ENCODE data around the gene HOXA11.

The HOXA11 gene

GRCh38 chr7:27158436-27159265, 26.4 kb downstream of the HOXA11 start:
- peak; percentile 32 for DNase-seq (ENCODE audit: low spot score)

DNA sequence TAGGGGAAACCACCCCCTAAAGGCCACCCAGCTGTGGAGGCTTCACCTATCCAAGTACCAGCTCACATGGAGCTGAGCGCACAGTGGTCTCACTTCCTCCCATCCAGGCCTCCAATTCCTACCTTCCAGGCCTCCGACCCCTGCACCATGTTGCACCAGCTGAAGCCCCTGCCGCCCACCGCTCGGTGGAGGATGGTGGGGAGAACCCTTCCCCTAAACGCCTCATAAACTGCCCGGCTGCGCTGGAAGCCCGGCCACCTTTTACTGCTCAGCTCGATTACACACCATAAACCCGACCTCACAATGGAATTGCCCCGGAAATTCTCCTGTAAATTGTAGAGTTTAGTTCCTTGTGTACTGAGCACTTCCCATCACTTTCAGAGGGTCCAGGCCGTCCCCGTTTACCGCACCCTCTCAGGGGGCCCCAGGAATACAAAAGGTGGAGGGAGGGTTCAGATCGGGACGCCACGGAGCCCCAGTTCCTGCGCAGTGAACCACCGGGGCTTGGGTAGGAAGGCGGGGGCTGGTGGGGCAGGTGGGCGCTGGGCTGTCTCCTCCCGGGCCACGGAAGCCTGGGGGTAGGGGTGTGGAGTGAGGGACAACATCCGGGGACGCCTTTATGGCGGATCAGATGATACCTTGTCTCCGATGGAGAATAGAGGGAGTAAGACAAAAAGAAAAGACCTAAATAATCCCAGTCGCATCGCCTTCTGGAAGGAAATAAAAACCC, 27.2 kb downstream of the HOXA11 start:
- peak; percentile 36 for DNase-seq (ENCODE audit: low spot score)

DNA sequence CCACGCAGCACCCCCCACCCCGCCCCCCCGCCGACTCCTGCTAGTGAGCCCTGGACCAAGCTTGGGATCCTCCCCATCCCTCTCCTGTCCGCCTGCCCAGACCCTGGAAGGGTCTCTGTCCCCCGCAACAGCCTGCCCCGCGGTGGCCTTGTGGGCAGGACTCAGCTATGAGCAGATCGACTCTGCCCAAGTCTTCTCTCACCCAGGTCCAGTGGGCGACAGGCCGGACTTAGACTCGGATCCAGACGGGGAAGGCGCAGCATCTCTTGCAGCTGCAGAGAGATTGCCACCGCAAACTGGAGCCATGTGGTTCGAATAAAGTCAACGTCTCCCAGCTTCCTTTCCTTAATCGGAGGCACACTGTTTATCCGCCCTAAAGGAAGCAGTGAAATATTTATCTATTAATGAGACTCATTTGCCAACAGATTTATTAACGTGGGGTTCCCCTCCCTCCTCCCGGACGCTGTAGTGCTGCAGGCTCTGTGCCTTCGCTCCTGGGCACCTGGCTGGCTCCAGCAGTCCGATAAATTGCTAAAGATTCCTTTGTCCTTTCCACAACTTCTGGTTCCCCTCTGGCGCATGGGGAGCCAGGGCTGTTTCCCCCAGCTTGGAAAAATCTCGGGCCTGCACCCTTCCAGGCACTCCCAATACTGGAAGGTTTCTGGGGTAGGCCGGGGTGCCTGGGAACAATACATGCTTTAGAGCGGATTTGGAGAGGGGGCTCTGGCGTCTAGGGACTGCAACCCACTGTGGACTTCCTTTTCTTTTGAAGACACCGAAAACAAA, 27.9 kb downstream of the HOXA11 start:
- peak; percentile 28 for DNase-seq (ENCODE audit: low spot score)

DNA sequence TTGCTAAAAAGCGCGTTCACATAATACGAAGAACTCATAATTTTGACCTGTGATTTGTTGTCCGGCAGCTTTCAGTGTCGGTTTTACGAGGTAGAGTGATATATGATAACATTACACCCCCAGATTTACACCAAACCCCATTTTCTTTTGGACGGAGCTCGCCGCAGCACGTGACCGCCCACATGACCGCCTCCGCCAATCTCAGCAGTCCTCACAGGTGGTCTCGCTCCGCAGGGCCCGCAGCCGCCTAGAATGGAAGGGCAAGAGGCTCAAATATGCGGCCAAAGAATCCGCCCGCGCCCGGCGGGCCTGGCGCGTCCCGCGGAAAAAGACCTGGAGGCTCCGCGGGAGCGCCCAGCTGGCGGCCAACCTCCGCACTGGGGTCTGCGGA, 28.5 kb downstream of the HOXA11 start, which contains the start of gene HOXA7:
HOXA7 (minus strand) TSS at position 168 of the 391 bp plus-strand sequence; CDS start at position 38, 130 bp downstream.
- peak; percentile 92 for DNase-seq (ENCODE audit: low spot score)

DNA sequence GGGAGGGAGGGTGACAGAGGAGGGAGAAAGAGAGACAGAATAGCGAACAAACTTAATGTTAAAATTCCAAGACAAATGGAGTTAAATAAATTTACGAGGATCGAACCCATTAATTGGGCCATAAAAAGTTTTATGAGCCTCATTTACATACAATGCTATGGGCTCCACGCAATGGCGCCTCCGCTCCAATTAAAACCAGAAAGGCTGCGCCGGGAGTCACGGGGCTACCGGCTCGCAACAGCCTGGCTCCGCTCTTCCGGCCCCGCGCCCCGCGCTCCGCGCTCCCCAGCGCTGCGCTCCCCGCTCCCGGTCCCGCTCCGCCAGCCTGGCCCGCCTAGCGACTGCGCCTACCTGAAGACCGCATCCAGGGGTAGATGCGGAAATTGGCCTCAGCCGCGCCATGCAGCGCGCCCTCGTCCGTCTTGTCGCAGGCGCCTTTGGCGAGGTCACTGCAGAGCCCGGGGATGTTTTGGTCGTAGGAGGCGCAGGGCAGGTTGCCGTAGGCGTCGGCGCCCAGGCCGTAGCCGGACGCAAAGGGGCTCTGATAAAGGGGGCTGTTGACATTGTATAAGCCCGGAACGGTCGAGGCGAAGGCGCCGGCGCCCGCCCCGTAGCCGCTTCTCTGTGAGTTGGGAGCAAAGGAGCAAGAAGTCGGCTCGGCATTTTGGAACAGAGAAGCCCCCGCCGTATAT, 29.1 kb downstream of the HOXA11 start:
- DNase-seq (ENCODE audit: low spot score), result peak; percentile 80

GRCh38 chr7:27154901-27155815, 29.9 kb downstream of the HOXA11 start:
- no peak for DNase-seq (ENCODE audit: low spot score)

DNA sequence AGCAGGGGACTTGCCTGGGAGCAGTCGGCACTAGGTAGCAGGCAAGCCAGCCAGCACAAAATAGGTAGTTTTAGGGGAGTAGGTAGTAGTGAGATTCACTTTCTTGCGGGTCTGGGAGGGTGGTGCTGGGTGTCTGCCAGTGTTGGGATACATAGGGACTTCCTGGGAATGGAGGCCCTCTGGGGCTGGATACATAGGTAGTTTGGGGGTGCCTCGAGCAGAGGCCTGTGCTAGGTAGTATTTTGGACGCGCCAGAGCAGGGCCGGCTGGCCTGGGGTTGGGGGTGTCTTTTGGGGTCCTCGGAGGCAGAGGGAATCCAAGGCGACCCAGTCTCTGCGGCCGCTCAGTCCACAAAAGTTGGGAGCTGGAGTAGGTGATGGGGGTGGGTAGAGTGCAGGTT, 30.7 kb downstream of the HOXA11 start:
- DNase-seq (ENCODE audit: low spot score), result no peak

DNA sequence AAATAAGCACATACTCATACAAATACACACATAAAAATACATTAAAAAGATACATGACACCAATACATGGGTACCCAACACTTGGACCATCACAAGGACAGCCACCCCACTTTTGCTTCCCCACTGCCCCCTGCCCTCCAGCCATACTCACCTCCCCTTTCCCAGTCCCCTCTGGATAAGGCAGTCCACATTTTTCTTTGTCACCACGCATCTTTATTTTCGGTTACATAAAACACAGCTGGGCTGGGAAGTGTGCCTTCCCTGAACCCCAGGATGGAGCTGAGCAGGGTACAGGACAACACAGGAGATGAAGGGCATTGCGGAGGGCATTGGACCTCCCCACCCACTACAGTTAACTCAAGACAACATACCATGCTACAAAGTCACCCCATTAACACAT, 31.5 kb downstream of the HOXA11 start:
- no peak for DNase-seq (ENCODE audit: low spot score)

DNA sequence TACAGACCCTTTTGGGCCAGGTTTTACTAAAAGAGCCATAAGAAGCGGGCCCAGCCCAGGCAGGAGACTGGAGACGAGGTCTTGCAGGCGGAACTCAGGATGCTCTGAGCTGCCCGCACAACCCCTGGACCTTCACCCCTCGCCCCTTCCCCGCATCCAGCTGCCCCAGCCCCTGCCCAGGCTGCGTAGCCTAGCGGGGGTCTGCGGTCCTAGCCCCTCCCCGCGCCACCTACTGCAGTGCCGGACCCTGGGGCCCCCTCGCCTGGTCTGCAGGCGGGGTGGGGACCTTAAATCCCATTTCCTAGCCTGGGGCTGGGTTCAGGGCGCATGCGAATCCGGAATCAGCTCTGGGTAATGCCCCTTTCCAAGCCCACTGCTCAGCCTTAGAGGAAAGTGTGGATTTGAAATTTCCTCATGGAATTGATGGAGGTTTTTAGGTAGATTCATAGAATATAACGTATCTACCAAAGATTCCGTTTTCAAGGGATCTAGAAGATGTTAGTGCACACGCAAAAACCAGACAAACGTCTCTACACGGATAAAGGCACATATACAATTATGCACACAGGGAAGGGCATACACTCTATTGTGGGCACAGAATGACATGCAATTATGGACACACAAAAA, 32.1 kb downstream of the HOXA11 start:
- no peak for DNase-seq (ENCODE audit: low spot score)

GRCh38 chr7:27151931-27152815, 32.9 kb downstream of the HOXA11 start, which contains the start of gene HOXA3:
Gene HOXA3, minus strand, starts transcription at chr7:27152583. Its CDS starts 41,943 bp downstream, at chr7:27110640.
- peak; percentile 94 for DNase-seq (ENCODE audit: low spot score)

DNA sequence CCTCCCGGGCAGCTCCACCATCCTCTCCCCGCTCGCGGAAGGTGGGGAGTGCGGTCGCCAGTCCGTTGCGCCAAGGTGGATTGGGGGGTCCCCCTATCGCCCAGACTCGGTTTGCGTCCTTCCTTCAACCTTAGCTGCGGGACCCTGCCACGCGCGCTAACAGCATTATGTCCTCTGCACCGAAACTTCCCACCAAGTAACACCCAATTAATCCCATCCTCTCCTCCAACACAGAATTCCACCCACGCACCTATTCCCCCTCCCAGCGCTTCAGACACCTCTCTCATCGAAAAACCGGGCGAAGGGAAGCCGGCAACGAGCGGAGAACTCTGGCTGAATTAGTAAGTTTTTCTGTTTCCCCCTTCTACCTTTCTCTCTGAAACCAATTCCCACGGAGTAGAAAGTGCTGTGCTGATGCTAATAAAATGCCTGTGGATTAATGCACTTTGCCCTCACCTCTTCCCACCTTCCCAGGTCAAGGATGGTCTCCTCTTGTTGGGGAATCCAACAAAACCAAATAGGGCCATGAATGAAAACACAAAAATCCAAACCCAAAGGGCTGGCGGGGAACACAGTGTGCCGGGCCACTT, 33.6 kb downstream of the HOXA11 start:
- DNase-seq (ENCODE audit: low spot score), result peak; percentile 22

DNA sequence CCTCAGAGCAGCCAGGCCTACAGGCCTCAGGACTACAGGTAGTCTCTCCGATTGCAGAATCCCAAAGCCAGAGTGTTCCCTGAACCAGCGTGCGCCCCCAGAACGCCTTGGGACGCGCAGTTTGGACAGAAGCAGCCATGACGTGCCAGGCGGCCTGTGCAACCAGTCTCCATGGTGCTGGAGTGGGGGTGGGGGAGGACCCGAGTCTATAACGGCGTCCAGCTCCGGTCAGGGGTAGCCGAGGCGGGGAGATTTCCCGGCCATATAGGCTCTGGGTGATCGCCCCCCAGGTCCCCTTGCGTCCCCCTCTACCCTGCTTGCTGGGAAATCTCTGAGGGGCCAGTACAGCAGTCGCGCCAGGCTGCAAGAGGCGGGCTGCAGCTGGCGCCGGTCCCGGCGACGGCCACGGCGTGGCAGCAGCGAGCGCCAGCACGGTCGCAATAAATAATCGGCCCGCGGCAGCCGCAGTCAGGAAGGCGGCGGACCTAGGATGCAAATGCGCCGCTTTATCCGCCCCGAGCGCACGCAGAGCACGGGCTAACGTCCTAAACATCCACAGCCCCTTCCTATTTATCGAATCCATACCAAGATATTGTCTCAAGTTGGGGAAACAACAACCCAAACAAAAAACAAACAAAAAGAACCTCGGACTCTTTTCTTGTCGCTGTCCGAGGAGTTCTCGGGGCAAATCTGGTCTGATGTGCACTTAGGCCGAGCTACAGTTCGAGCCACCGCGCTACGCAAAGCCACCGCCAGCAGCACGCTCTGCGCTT, 34.3 kb downstream of the HOXA11 start:
- DNase-seq (ENCODE audit: low spot score), result peak; percentile 91

DNA sequence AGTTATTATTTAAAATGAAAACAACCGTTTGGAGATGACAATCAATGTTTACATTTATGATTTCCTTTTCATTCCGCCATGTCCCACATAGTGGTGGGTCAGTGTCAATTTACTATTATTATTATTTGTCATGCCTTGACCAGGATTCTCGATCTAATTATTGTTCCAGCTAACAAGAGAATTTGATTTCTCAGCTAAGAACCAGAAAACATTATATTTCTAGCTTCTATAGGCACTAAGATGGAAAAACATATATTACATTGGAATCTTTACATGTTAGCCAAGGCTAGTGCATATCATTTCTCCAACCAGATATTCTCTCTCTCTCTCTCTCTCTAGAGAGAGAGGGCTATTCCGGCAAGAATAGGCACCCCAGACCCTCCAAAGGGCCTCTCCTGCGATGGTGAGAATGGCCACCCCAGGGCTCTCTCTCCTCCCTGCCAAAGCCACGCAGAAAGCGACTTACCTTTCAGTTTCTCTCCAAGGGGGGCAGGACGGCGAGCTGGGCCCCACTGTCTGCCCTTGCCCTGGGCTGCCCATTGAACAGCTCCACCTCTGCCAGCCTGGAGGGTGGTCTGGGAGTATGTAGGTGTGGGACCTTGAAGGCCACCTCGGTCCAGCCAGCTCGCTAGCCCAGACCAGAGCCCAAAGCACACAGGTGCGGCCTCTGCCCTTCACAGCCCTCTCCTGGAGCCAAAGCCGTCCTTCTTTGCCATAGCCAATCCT, 35.0 kb downstream of the HOXA11 start:
- DNase-seq (ENCODE audit: low spot score), result no peak

GRCh38 chr7:27148756-27149641, 36.0 kb downstream of the HOXA11 start:
- peak; percentile 85 for DNase-seq (ENCODE audit: low spot score)

- DNase-seq (ENCODE audit: low spot score), result no peak
Measured at GRCh38 chr7:27148031-27148755, 36.8 kb downstream of the HOXA11 start.
